Right lobe of liver (tissue), 4 donors: ENCODE data around the gene MYL10.

Experiments used
- CTCF ChIP-seq, 4 donors: fragments of 200-600 bp in 3 of 4; fragments of 450-650 bp in 1 of 4; IDR thresholded peaks; one replicate each; pipeline versions ENCODE4 v1.5.1 to v1.8.0; 2016 to 2022; ENCODE audit warnings: antibody characterized with exemption in 4 of 4, mild to moderate bottlenecking in 2 of 4
- POLR2A ChIP-seq: fragments of 450-650 bp; IDR thresholded peaks from one replicate; pipeline ENCODE4 v1.6.1; 2017; ENCODE audit warnings: antibody characterized with exemption, mild to moderate bottlenecking
- donor health status: DM: no; HTN: no; CAD: no.
- donor health status: DM: no; HTN: no; CAD: no.
- donor health status: DM: no; HTN: yes; CAD: no.

GRCh38 chr7:101580596-101580995, 48.5 kb downstream of the MYL10 start:
- TF ChIP-seq POLR2A: no peak
- TF ChIP-seq CTCF (IDR thresholded peaks at IDR 0.05): no peak
